22Rv1 (cell line): Measurements from ENCODE around the gene PEX14.
"Not testable (repeated sequence)": the region's sequence is repeated elsewhere in the genome, so short reads cannot be mapped to it uniquely, and the experiment has no call there.

Experiments
- H3K27ac ChIP-seq: fragments of 450-650 bp; 2 replicates; pipeline ENCODE4 v1.5.1; 2017
- CTCF ChIP-seq: fragments of 450-650 bp; IDR thresholded peaks from 2 replicates; pipeline ENCODE4 v1.5.1; 2017; ENCODE audit warnings: mild to moderate bottlenecking
- ZFX ChIP-seq: fragments of 450-650 bp; IDR thresholded peaks from 2 replicates; pipeline ENCODE4 v1.6.1; 2017; ENCODE audit warnings: antibody characterized with exemption, borderline replicate concordance

PEX14 gene

GRCh38 chr1:10504249-10504648 is 29.5 kb downstream of the PEX14 start:
- no peak overlapping the region for H3K27ac ChIP-seq
- TF ChIP-seq CTCF (no peak), ZFX (no peak)

- H3K27ac ChIP-seq = not testable (repeated sequence)
These were observed 31.4 kb downstream of the PEX14 start for GRCh38 chr1:10506046-10506676.

GRCh38 chr1:10506677-10507047 is 31.9 kb downstream of the PEX14 start:
- H3K27ac ChIP-seq = no peak overlapping the region
- TF ChIP-seq CTCF = no peak
- no peak for TF ChIP-seq ZFX

- peak; percentile 93 for TF ChIP-seq CTCF
- TF ChIP-seq ZFX = no peak
- peak overlapping the region; percentile 28; the same call in 1 of the 2 replicates for H3K27ac ChIP-seq
These were observed 32.5 kb downstream of the PEX14 start for GRCh38 chr1:10507111-10507879.

GRCh38 chr1:10508511-10508951 is 33.8 kb downstream of the PEX14 start:
- no peak for TF ChIP-seq ZFX
- no peak for TF ChIP-seq CTCF
- H3K27ac ChIP-seq = no peak overlapping the region

GRCh38 chr1:10509809-10510509 is 35.2 kb downstream of the PEX14 start:
- no peak for TF ChIP-seq ZFX
- peak overlapping the region; percentile 44 for H3K27ac ChIP-seq

- TF ChIP-seq CTCF (no peak), ZFX (no peak)
- H3K27ac ChIP-seq = peak overlapping the region; percentile 44
These were observed 36.1 kb downstream of the PEX14 start for GRCh38 chr1:10510520-10511493.
